HG02642 (cell line): Measurements from ENCODE around the gene BSN.
"Not testable (repeated sequence)": the region's sequence is repeated elsewhere in the genome, so short reads cannot be mapped to it uniquely, and the experiment has no call there.

Experiments used
- ATAC-seq: cut with Tn5 transposase; IDR thresholded peaks from one replicate; pipeline ENCODE4 v1.9.1; 2021; ENCODE audit warnings: mild to moderate bottlenecking; ENCODE audit not compliant: unreplicated experiment, poor library complexity

Gene BSN

GRCh38 chr3:49689046-49689907, 135.0 kb downstream of the BSN start, which contains the start of the genes MST1 and RNF123:
MST1 (minus strand) TSS chr3:49689474; CDS start chr3:49688691, 783 bp downstream.
RNF123 (plus strand) TSS chr3:49689557; CDS start chr3:49691166, 1,609 bp downstream.
- ATAC-seq, result peak; percentile 71

- ATAC-seq, result not testable (repeated sequence)
Observed at GRCh38 chr3:49689908-49690624, 135.8 kb downstream of the BSN start.

- not testable (repeated sequence) for ATAC-seq
Observed at GRCh38 chr3:49690856-49691255, 136.6 kb downstream of the BSN start.

- ATAC-seq, result not testable (repeated sequence)
Observed at GRCh38 chr3:49691481-49691880, 137.2 kb downstream of the BSN start.

- ATAC-seq, result not testable (repeated sequence)
Observed at GRCh38 chr3:49694409-49695070, 140.3 kb downstream of the BSN start.

GRCh38 chr3:49695350-49696015, 141.2 kb downstream of the BSN start:
- ATAC-seq, result not testable (repeated sequence)

- ATAC-seq, result no peak
Observed at GRCh38 chr3:49699281-49699979, 145.2 kb downstream of the BSN start.

GRCh38 chr3:49700014-49700413, 145.7 kb downstream of the BSN start:
- no peak for ATAC-seq

- ATAC-seq, result no peak
Observed at GRCh38 chr3:49700453-49701128, 146.3 kb downstream of the BSN start.

- no peak for ATAC-seq
Observed at GRCh38 chr3:49701388-49702077, 147.3 kb downstream of the BSN start.

GRCh38 chr3:49702672-49703071, 148.4 kb downstream of the BSN start:
- no peak for ATAC-seq

- peak; percentile 69 for ATAC-seq
Observed at GRCh38 chr3:49703443-49703927, 149.2 kb downstream of the BSN start.

- no peak for ATAC-seq
Observed at GRCh38 chr3:49703956-49704355, 149.7 kb downstream of the BSN start.

- no peak for ATAC-seq
Observed at GRCh38 chr3:49704629-49705028, 150.4 kb downstream of the BSN start.

GRCh38 chr3:49705390-49705960, 151.2 kb downstream of the BSN start:
- no peak for ATAC-seq

GRCh38 chr3:49706456-49707112, 152.3 kb downstream of the BSN start:
- ATAC-seq, result no peak

GRCh38 chr3:49707113-49707480, 152.8 kb downstream of the BSN start:
- ATAC-seq, result no peak

GRCh38 chr3:49709852-49710251, 155.6 kb downstream of the BSN start:
- ATAC-seq, result no peak
